HG03135 (cell line): ENCODE results near the gene MBD5.

ENCODE experiments used
- ATAC-seq: cut with Tn5 transposase; IDR thresholded peaks from one replicate; pipeline ENCODE4 v1.9.1; 2021; ENCODE audit warnings: mild to moderate bottlenecking, moderate library complexity; ENCODE audit not compliant: unreplicated experiment

The MBD5 gene

DNA sequence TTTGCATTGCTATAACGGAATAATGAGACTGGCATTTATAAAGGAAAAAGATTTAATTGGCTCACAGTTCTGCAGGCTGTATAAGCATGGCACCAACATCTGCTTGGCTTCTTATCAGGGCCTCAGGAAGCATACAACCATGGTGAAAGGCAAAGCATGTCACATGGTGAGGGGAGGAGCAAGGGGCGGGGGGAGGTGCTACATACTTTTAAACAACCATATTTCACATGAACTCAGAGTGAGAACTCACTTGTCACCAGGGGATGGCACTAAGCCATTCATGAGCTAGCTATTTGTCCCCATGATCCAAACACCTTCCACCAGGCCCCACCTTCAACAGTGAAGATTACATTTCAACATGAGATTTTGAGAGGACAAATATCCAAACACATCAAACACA, 188.7 kb downstream of the MBD5 start:
- no peak for ATAC-seq

DNA sequence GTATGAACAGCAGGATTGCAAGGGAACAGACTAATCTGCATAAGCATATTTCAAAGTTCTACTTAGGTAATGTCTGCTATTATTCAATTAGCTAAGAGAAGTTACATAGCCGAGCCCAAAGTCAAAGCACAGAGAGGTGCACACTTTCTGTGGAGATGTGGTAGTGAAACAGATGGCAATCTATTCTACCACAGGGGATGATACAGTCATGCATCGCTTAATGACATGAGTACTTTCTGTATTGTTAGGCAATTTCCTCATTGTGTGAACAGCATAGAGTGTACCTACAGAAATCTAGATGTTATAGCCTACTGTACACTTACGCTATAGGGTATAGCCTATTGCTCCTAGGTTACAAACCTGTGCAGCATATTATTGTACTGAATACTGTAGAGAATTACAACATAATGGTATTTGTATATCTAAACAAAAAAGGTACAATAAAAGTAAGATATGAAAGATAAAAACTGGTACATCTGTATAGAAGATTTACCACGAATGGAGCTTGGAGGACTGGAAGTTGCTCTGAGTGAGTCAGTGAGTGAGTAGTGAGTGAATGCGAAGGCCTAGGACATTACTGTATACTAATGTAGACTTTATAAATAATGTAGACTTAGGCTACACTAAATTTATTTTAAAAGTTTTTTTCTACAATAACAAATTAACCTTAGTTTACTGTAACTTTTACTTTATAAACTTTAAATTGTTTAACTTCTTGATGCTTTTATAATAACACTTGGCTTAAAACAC, 197.6 kb downstream of the MBD5 start:
- no peak for ATAC-seq

DNA sequence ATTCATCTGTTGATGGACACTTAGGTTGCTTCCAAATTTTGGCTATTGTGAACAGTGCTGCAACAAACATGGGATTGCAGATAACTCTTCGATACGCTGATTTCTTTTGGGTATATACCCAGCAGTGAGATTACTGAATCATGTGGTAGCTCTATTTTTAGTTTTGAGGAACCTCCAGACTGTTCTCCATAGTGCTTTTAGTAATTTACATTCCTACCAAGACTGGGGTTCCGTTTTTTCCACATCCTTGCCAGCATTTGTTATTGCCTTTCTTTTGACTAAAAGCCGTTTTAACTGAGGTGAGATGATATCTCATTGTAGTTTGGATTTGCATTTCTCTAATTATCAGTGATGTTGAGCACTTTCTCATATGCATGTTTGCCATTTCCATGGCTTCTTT, 200.3 kb downstream of the MBD5 start:
- ATAC-seq: no peak

DNA sequence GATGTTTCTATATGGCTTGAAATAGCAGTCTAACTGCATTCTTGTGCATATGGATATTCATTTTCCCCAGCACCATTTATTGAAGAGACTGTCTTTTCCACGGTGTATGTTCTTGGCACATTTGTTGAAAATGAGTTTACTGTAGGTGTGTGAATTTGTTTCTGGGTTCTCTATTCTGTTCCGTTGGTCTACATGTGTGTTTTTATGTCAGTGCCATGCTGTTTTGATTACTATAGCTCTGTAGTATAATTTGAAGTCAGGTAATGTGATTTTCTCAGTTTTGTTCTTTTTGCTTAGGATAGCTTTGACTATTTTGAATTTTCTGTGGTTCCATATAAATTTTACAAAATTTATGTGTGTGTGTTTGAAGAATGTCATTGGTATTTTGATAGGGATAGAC, 201.0 kb downstream of the MBD5 start:
- no peak for ATAC-seq

DNA sequence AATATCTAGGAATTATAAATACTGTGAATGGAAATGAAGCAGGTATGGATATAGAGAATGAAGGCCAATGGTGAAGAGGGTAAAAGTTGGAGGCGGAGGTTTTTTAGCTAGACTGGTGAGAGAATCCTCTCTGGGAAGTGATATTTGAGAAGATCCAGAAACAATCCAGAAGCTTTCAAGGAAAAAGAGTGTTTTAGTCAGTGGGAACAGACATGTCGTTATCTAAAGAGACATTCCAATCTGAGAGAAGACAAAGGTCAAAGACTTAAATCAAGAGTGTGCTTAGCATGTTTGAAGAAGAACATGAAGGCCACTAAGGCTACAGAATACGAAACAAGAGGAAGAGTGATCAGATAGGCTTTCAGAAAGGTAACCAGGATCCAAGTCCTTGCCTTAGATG, 211.0 kb downstream of the MBD5 start:
- no peak for ATAC-seq

DNA sequence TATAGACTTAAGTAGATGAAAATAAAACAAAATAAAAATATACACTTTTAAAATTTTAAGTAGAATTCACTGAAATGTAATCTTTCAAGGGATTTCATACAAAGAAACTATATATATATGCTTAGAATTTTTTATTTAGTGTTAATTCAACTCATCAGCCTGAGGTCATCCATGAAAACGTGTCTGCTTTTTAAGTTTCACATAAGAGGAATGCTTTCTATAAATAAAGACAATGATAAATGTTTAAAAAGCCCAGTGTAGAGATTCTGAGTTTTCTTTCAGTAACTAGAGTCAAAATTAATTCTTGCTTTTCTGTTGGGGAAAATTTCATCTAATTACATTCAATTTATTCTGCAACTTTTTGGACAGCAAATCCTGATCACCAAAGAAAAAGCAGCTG, 213.3 kb downstream of the MBD5 start:
- ATAC-seq: no peak

DNA sequence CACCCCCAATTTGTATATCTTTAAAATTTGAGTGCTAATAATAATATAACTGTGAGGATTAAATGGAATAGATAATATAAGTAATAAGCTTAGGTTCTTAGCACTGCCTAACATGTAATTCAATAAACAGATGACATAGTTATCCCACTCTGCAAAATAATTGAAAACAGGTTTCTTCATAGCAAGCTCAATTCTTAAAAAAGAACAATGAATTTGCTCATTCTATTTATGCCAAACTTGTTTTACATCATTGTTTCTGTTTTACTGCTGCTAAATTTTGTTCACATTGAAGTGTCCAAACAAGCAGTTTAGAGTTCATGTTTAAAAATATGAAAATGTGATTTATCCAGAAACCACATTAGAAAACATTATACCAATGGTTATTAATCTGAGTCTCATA, 217.0 kb downstream of the MBD5 start:
- ATAC-seq: no peak

DNA sequence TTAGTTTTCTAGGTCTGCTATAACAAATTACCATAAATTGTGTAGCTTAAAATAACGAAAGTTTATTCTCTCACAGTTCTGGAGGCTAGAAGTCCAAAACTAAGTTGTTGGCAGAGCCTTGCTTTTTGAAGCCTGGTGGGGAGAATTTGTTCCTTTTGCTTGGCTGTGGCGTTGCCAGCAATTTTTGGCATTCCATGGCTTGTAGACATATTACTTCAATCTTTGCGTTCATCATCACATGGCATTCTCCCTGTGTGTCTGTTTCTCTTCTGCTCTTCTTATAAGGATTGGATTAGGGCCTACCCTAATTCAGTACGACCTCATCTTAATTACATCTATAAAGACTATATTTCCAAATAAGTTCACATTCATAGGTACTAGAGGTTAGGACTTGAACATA, 217.7 kb downstream of the MBD5 start:
- ATAC-seq: no peak

DNA sequence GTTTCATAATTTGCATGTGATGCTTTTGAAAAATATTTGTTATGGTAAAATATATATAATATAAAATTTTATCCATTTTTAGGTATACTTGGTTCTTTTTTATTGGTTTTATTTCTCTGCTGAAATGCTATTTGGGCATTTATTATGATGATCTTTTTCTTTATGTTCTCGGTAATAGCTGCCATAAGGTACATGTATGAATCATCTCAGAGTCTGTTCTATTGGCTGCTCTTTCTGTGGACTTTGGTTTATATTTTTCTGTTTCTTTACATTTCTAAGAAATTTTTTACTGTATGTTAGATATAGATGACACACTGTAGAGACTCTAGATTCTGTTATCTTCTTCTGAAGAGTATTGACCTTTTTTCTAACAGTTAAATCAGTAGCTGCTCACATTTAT, 219.9 kb downstream of the MBD5 start:
- no peak for ATAC-seq

DNA sequence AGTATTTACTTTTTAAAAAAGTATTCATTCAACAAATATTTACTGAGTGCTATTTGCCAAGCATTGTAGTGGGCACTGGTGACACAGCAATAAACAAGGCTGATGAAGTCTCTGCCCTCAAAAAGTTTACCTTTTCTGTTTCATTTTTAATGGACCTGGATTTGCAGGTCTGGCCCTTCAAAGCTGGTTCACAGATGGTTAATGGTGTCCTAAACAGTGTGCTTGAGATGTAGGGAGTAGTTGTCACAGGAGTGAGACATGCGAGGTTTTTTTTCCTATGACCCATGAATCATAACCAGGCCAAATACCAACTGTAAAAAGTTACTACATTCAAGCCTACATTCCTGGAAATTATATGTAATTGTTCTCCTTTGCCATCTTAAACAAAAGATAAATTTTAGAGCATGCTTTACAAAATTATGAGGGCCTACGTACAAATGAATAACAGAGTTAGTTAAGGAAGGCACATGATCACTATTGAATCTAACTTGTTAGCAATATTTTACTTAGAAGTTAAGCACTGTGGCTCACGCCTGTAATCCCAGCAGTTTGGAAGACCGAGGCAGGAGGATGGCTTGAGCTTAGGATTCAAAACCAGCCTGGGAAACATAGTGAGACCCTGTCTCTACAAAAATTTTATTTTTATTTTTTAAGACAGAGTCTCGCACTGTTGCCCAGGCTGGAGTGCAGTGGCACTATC, 223.9 kb downstream of the MBD5 start:
- no peak for ATAC-seq

DNA sequence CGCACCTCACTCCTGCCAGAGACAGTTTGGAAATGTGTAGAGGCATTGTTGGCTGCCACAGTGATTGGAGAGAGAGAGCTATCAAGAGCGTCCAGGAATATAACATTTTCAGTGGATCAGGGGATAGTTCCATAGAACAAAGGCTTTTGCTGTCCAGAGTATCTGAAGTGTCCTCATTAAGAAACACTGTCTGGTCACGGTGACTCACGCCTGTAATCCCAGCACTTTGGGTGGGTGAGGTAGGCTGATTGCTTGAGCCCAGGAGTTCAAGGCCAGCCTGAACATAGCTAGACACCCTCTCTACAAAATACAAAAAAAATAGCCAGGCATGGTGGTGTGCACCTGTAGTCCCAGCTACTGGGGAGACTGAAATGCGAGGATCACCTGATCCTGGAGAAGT, 231.1 kb downstream of the MBD5 start:
- ATAC-seq: no peak

DNA sequence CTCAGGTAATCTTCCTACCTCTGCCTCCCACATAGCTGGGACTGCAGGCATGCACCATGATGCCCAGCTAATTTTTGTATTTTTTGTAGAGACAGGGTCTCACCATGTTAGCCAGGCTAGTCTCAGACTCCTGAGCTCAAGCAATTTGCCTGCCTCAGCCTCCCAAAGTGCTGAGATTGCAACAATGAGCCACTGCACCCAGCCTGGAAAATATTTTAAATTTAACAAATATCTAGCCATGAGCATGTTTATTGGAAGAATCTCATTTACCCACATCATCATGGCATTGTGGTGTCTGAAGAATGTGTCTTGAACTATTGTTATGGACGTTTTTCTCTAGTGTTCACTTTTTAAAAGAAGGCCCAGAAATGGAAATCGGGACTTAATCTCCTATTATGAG, 231.8 kb downstream of the MBD5 start:
- ATAC-seq: no peak

DNA sequence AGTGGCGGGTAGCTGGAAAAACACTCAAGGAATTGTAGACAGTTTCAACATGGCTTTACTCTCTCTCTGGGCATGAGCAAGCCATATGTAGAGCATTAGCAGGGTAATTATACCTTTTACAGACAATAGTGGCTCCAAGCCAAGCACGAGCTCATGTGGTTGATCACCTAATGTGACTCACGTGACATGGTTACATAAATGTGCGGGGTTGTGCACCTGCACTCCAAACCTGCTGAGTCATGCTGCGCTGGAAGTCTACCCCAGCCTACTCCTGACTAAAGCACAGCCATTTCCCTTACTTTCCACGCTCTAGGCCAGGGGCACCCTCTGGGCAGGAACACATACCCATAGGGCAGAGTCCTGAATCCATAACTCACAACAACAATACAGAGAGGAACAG, 232.8 kb downstream of the MBD5 start:
- ATAC-seq: no peak

DNA sequence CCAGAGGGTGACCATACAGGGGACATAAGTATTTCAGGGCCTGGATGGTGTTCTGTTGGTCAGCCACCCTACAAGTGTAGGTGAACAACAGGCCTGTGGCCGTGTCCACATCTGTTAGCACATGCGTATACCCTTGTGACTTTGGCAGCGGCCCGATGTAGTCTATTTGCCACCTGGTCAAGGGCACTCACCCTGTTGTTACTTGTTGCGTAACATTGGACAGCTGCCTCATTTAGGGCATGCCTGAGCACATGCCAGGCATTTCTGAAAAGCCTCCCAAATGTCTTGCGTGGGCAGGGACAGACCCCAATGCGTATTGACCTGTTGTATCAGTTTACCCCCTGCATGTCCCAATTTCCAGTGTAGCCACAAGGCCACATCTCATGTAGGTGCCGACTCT, 235.0 kb downstream of the MBD5 start:
- no peak for ATAC-seq

DNA sequence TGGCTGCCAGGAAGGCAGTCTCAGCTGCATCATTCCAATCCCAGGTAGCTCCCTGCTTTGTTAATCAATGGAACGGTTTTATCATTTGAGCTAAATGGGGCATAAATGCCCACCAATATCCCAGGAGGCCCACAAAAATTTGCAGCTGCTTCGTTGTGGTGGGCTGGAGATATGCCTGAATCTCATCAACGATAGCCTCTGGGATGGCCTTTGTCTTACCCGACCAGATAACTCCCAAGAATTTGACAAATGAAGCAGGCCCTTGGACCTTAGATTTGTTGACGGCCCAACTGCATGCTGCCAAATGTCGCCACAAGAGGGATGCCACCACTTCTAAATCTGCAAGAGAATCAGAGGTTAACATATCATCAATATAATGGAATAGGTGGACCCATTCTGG, 236.4 kb downstream of the MBD5 start:
- ATAC-seq: no peak

DNA sequence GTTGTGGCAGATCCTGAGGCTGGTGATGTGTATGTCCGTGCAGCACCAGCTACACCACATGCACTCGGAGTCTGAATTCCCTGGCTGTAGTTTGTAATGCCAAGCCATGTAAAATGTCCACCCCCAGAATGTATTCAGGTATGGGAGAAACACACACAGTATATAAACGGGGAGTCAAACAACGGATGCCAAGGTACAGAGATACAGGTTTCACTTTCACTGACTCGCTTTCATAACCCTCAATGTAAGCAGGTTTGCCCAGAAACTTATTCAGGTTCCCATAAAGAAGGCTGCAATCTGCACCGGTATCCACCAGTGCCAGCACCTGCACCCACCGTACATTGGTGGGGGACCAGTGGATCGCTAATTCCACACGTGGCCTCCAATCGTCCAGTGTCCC, 237.2 kb downstream of the MBD5 start:
- ATAC-seq: no peak

DNA sequence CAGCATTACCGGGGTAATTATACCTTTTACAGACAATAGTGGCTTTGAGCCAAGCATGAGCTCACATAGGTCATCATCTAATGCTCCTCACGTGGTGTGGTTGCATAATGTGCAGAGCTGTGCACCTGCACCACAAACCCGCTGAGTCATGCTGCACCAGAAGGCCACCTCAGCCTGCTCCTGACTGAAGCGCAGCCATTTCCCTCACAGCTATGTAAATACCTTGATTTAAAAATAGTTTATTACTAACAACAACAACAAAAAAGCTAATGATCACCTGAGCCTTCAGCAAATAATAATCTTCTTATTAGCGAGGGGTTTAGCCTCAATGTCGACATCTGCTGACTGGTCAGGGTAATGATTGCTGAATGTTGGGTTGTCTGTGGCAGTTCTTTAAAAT, 238.8 kb downstream of the MBD5 start:
- ATAC-seq: no peak

DNA sequence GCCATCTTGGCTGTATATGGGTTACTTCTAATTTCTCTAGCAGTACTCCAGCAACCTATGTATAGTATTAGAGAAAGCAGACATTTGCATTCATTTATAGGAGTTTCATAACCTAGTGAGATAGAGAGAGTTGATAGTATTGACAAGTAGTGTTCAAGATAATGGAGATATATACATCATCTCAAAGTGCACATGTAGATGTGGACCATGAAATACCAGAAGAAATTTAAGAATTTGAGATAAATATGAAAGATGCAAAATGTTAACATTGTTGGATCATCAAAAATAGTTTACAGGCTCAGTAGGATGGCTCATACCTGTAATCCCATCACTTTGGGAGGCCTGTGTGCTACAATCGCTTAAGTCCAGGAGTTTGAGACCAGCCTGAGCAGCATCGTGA, 243.0 kb downstream of the MBD5 start:
- ATAC-seq: no peak

DNA sequence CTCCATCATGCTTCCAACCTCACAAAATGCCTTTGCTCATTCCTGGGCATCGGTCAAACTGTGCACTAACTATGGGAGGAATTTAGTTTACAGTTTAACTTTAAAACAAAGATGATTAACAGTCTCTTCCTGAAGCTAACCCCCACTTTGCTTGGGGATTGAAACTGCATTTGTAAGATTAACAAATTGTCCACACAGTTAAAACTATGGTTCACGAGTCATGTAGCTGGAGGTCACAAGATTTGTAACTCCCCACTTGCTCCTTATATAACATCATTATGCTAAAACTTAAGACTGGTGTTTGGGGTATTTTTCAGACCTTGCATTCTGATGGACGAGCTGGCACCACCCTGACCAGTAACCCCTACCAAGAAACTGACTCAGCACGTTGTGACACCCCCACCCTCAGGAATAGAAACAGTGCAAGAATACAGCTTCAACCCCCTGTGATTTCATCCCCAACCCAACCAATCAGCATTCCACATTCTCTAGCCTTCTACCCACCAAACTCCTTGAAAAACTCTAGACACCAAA, 252.3 kb downstream of the MBD5 start:
- no peak for ATAC-seq

DNA sequence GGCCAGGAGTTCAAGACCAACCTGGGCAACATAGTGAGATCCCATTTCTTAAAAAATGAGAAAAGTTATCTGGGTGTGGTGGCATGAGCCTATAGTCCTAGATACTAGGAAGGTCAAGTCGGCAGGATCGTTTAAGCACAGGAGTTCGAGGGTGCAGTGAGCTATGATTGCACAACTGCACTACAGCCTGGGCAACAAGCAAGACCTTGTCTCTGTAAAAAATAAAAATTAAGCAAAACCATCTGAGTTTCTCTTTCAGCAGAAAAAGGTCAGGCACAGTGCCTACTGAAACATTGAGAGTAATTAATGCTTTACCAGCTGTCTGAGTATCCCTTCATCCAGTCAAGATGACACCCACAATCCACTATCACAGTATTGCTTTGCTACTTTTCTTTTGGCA, 258.3 kb downstream of the MBD5 start:
- ATAC-seq: no peak

DNA sequence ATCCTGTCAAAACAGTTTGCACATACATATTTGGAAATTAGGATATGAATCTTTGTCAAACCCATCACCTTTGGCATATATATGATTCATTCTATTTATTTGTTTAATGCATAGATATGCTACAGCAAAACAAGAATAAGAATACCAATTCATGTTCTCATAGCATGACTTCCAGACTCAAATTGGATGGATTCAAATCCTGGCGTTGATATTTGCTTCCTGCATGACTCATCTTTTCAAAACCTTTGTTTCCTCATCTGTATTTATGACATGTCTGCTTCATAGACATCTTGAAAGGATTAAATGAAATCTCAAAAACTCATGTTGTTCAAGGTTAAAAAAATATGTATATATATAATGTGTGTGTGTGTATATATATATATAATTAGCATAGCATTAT, 261.3 kb downstream of the MBD5 start:
- no peak for ATAC-seq

DNA sequence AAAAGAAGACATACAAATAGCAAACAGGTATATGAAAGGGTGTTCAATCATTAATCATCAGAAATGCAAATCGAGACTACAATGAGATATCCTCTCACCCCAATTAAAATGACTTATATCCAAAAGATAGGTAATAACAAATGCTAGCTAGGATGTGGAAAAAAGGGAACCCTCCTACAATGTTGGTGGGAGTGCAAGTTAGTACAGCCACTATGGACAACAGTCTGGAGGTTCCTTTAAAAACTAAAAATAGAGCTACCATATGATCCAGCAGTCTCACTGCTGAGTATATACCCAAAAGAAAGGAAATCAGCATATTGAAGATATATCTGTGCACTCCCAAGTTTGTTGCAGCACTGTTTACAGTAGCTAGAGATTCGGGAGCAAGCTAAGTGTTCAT, 271.5 kb downstream of the MBD5 start:
- ATAC-seq: no peak

DNA sequence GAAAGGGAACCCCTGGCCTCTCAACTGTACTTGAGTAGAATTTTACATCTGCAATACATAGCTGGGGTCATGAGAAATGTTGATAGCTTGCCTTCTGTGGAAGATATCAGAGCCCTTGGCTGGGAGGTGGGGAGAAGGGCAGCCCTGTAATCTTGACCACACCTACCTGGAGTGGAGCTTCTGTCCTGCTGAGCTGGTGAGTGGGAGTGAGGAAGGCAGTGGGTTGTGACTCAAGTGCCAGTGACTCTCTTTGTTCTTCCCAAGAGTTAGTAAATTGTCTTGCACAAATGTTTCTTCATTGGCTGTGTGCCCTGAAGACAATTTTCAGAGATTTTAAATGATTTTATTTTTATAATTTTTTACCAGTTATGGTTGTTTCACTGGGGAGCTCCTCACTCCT, 277.3 kb downstream of the MBD5 start:
- ATAC-seq: no peak
